HEK293 (cell line): ENCODE measurements around the gene TXNDC11.

Source experiments
- CTCF ChIA-PET: fragments of 350-600 bp; formaldehyde crosslinking; extraction: SDS; loops from one replicate; lab custom pipeline; 2021; ENCODE audit warnings: antibody characterized with exemption; lab: Yijun Ruan, JAX
- POLR2A ChIA-PET: fragments of 300-600 bp; formaldehyde crosslinking; extraction: SDS; loops from one replicate; lab custom pipeline; 2020; ENCODE audit warnings: antibody characterized with exemption, inconsistent platforms; lab: Yijun Ruan, JAX
- H3K27ac ChIP-seq: fragments of 200-500 bp; sonication (Bioruptor generic); 2 replicates; pipeline ENCODE4 v1.5.1; 2014; ENCODE audit warnings: low read depth, low read length, control low read depth, inconsistent platforms; ENCODE audit errors: extremely low read depth
- H3K36me3 ChIP-seq, 2 experiments: fragments of 200-500 bp in 1 of 2; sonication (Bioruptor generic) in 1 of 2; 1 replicate in 1 of 2; 2 replicates in 1 of 2; pipeline ENCODE4 v1.5.1; 2014 to 2017; ENCODE audit warnings: inconsistent platforms in 2 of 2, low read length in 2 of 2; ENCODE audit not compliant: control insufficient read depth in 2 of 2, insufficient read depth in 1 of 2
- H3K4me1 ChIP-seq: fragments of 200-500 bp; sonication (Bioruptor generic); 2 replicates; pipeline ENCODE4 v1.5.1; 2014; ENCODE audit warnings: mild to moderate bottlenecking, low read length, inconsistent platforms; ENCODE audit not compliant: control insufficient read depth, insufficient read depth
- H3K4me3 ChIP-seq: 2 replicates; pipeline ENCODE4 v1.5.1; 2011; ENCODE audit warnings: low read depth, mild to moderate bottlenecking, control low read depth, low read length, moderate library complexity
- H3K9me3 ChIP-seq: fragments of 200-500 bp; sonication (Bioruptor generic); 2 replicates; pipeline ENCODE4 v1.5.1; 2014; ENCODE audit warnings: low read depth, low read length, inconsistent platforms; ENCODE audit not compliant: control insufficient read depth, insufficient read depth
- IKZF3 ChIP-seq: fragments of 450-650 bp; IDR thresholded peaks from 2 replicates; pipeline ENCODE4 v1.5.0; 2018; ENCODE audit warnings: missing biosample characterization, mild to moderate bottlenecking, missing genetic modification characterization, moderate library complexity
- KLF10 ChIP-seq: fragments of 450-650 bp; IDR thresholded peaks from 2 replicates; pipeline ENCODE4 v1.5.1; 2018; ENCODE audit warnings: missing biosample characterization, mild to moderate bottlenecking, missing genetic modification characterization
- KLF8 ChIP-seq: fragments of 450-650 bp; formaldehyde crosslinking; IDR thresholded peaks from 2 replicates; pipeline ENCODE4 v1.5.1; 2016; ENCODE audit warnings: missing biosample characterization, missing genetic modification characterization
- PRDM1 ChIP-seq: fragments of 450-650 bp; formaldehyde crosslinking; IDR thresholded peaks from 2 replicates; pipeline ENCODE4; 2016; ENCODE audit warnings: missing biosample characterization, missing genetic modification characterization
- ZBTB17 ChIP-seq: fragments of 450-650 bp; formaldehyde crosslinking; IDR thresholded peaks from 2 replicates; pipeline ENCODE4 v1.5.1; 2016; ENCODE audit warnings: missing biosample characterization, missing genetic modification characterization
- ZNF10 ChIP-seq: fragments of 450-650 bp; formaldehyde crosslinking; IDR thresholded peaks from 2 replicates; pipeline ENCODE4 v1.5.1; 2017; ENCODE audit warnings: missing biosample characterization, missing genetic modification characterization
- ZNF138 ChIP-seq: fragments of 450-650 bp; formaldehyde crosslinking; IDR thresholded peaks from 2 replicates; pipeline ENCODE4 v1.5.1; 2016; ENCODE audit warnings: missing biosample characterization, missing genetic modification characterization, borderline replicate concordance
- ZNF16 ChIP-seq: fragments of 450-650 bp; formaldehyde crosslinking; IDR thresholded peaks from 2 replicates; pipeline ENCODE4 v1.5.1; 2016; ENCODE audit warnings: low read depth, missing biosample characterization, missing genetic modification characterization
- ZNF175 ChIP-seq: fragments of 450-650 bp; formaldehyde crosslinking; IDR thresholded peaks from 2 replicates; pipeline ENCODE4 v1.5.1; 2016; ENCODE audit warnings: missing biosample characterization, missing genetic modification characterization
- ZNF184 ChIP-seq: fragments of 450-650 bp; IDR thresholded peaks from 2 replicates; pipeline ENCODE4 v1.5.1; 2018; ENCODE audit warnings: missing biosample characterization, mild to moderate bottlenecking, missing genetic modification characterization
- ZNF19 ChIP-seq: fragments of 450-650 bp; formaldehyde crosslinking; IDR thresholded peaks from 2 replicates; pipeline ENCODE4; 2016; ENCODE audit warnings: missing biosample characterization, missing genetic modification characterization, low read depth
- ZNF202 ChIP-seq: fragments of 450-650 bp; formaldehyde crosslinking; IDR thresholded peaks from 2 replicates; pipeline ENCODE4 v1.5.1; 2016; ENCODE audit warnings: missing biosample characterization, missing genetic modification characterization, borderline replicate concordance
- ZNF335 ChIP-seq: fragments of 450-650 bp; formaldehyde crosslinking; conservative IDR thresholded peaks from 2 replicates; pipeline ENCODE4 v1.5.1; 2016; ENCODE audit warnings: missing biosample characterization, missing genetic modification characterization
- ZNF362 ChIP-seq: fragments of 450-650 bp; formaldehyde crosslinking; IDR thresholded peaks from 2 replicates; pipeline ENCODE4 v1.5.1; 2016; ENCODE audit warnings: missing biosample characterization, missing genetic modification characterization
- ZNF391 ChIP-seq: fragments of 450-650 bp; formaldehyde crosslinking; IDR thresholded peaks from 2 replicates; pipeline ENCODE4 v1.5.1; 2016; ENCODE audit warnings: low read depth, missing biosample characterization, missing genetic modification characterization, borderline replicate concordance
- ZNF426 ChIP-seq: fragments of 450-650 bp; formaldehyde crosslinking; IDR thresholded peaks from 2 replicates; pipeline ENCODE4 v1.5.1; 2017; ENCODE audit warnings: missing biosample characterization, missing genetic modification characterization, mild to moderate bottlenecking, inconsistent platforms, moderate library complexity
- ZNF548 ChIP-seq: fragments of 450-650 bp; formaldehyde crosslinking; IDR thresholded peaks from 2 replicates; pipeline ENCODE4 v1.5.1; 2016; ENCODE audit warnings: missing biosample characterization, missing genetic modification characterization
- ZNF558 ChIP-seq: fragments of 450-650 bp; formaldehyde crosslinking; IDR thresholded peaks from 2 replicates; pipeline ENCODE4 v1.5.1; 2016; ENCODE audit warnings: missing biosample characterization, missing genetic modification characterization
- ZNF621 ChIP-seq: fragments of 450-650 bp; formaldehyde crosslinking; IDR thresholded peaks from 2 replicates; pipeline ENCODE4 v1.5.1; 2017; ENCODE audit warnings: missing biosample characterization, missing genetic modification characterization
- ZNF624 ChIP-seq: fragments of 450-650 bp; formaldehyde crosslinking; IDR thresholded peaks from 2 replicates; pipeline ENCODE4 v1.5.1; 2017; ENCODE audit warnings: missing biosample characterization, missing genetic modification characterization
- ZNF639 ChIP-seq: fragments of 450-650 bp; formaldehyde crosslinking; IDR thresholded peaks from 2 replicates; pipeline ENCODE4 v1.5.1; 2016; ENCODE audit warnings: missing biosample characterization, missing genetic modification characterization
- ZNF664 ChIP-seq: fragments of 450-650 bp; formaldehyde crosslinking; IDR thresholded peaks from 2 replicates; pipeline ENCODE4 v1.5.1; 2016; ENCODE audit warnings: missing biosample characterization, missing genetic modification characterization
- ZNF777 ChIP-seq: fragments of 450-650 bp; formaldehyde crosslinking; IDR thresholded peaks from 2 replicates; pipeline ENCODE4 v1.5.1; 2017; ENCODE audit warnings: missing biosample characterization, missing genetic modification characterization, borderline replicate concordance
- TF ChIP-seq, protein P1 (sequence below): fragments of 450-650 bp; formaldehyde crosslinking; optimal IDR thresholded peaks from 2 replicates; pipeline ENCODE3; 2016; ENCODE audit warnings: missing biosample characterization, mild to moderate bottlenecking, missing genetic modification characterization
- TF ChIP-seq, protein P2 (sequence below): fragments of 450-650 bp; formaldehyde crosslinking; IDR thresholded peaks from 2 replicates; pipeline ENCODE4 v1.5.1; 2016; ENCODE audit warnings: missing biosample characterization, missing genetic modification characterization, borderline replicate concordance
- TF ChIP-seq, protein P3 (sequence below): fragments of 450-650 bp; formaldehyde crosslinking; IDR thresholded peaks from 2 replicates; pipeline ENCODE4 v1.5.1; 2016; ENCODE audit warnings: missing biosample characterization, missing genetic modification characterization

TXNDC11 gene

GRCh38 chr16:11638140-11638539 lies 104.5 kb downstream of the TXNDC11 start:
- CTCF ChIA-PET = interaction anchor here (0.6 to 2.0 kb wide), 4 partner anchors 76 to 231 kb away, joined by 3 to 5 read pairs (median 4); no protein-coding TSS in a partner anchor
- H3K4me1 ChIP-seq = 0 out of 2 replicates have a peak, but pooled peaks cover 2% of the 10 kb centered on the region
- TF ChIP-seq ZNF16 (tag by site-specific recombination) = no peak
- TF ChIP-seq ZNF777 (tag by site-specific recombination) = no peak
- TF ChIP-seq, protein P1, sequence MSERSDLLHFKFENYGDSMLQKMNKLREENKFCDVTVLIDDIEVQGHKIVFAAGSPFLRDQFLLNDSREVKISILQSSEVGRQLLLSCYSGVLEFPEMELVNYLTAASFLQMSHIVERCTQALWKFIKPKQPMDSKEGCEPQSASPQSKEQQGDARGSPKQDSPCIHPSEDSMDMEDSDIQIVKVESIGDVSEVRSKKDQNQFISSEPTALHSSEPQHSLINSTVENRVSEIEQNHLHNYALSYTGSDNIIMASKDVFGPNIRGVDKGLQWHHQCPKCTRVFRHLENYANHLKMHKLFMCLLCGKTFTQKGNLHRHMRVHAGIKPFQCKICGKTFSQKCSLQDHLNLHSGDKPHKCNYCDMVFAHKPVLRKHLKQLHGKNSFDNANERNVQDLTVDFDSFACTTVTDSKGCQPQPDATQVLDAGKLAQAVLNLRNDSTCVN (tag by site-specific recombination) = no peak
- TF ChIP-seq ZNF621 (tag by site-specific recombination) = no peak
- TF ChIP-seq ZNF664 = peak; percentile 84
- TF ChIP-seq ZNF624 (tag by site-specific recombination) = no peak
- no peak for TF ChIP-seq PRDM1 (tag by site-specific recombination)
- no peak for TF ChIP-seq ZNF175 (tag by site-specific recombination)

GRCh38 chr16:11637320-11637719 lies 105.3 kb downstream of the TXNDC11 start:
- Histone ChIP-seq H3K27ac (no peak overlapping the region), H3K4me1 (0 out of 2 replicates have a peak, but pooled peaks cover 2% of the 10 kb centered on the region), H3K9me3 (no peaks in the 10 kb centered on the region), H3K36me3 (no peaks in the 10 kb centered on the region), H3K4me3 (no peak overlapping the region)
- POLR2A ChIA-PET = no interaction called here
- CTCF ChIA-PET = interaction anchor here (0.6 to 2.0 kb wide), 6 partner anchors 32 to 666 kb away, joined by 3 to 5 read pairs (median 4); no protein-coding TSS in a partner anchor
- no peak for TF ChIP-seq ZNF202 (tag by site-specific recombination)
- TF ChIP-seq, protein P1 (tag by site-specific recombination) = no peak
- no peak for TF ChIP-seq ZNF558 (tag by site-specific recombination)
- no peak for TF ChIP-seq ZNF10 (tag by site-specific recombination)
- no peak for TF ChIP-seq ZNF138
- no peak for TF ChIP-seq ZNF548 (tag by site-specific recombination)
- TF ChIP-seq ZNF184 (tag by site-specific recombination) = no peak
- no peak for TF ChIP-seq IKZF3
- TF ChIP-seq, protein P2, sequence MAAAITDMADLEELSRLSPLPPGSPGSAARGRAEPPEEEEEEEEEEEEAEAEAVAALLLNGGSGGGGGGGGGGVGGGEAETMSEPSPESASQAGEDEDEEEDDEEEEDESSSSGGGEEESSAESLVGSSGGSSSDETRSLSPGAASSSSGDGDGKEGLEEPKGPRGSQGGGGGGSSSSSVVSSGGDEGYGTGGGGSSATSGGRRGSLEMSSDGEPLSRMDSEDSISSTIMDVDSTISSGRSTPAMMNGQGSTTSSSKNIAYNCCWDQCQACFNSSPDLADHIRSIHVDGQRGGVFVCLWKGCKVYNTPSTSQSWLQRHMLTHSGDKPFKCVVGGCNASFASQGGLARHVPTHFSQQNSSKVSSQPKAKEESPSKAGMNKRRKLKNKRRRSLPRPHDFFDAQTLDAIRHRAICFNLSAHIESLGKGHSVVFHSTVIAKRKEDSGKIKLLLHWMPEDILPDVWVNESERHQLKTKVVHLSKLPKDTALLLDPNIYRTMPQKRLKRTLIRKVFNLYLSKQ (tag by site-specific recombination) = no peak
- TF ChIP-seq ZNF19 (tag by site-specific recombination) = no peak
- TF ChIP-seq KLF8 = no peak
- no peak for TF ChIP-seq ZNF391 (tag by site-specific recombination)
- no peak for TF ChIP-seq ZNF639
- peak; percentile 53 for TF ChIP-seq ZNF335 (tag by site-specific recombination)
- no peak for TF ChIP-seq KLF10 (tag by site-specific recombination)
- peak; percentile 18; the same call in 1 of the 2 replicates for TF ChIP-seq ZBTB17
- no peak for TF ChIP-seq ZNF426 (tag by site-specific recombination)
- no peak for TF ChIP-seq ZNF362
- TF ChIP-seq, protein P3, sequence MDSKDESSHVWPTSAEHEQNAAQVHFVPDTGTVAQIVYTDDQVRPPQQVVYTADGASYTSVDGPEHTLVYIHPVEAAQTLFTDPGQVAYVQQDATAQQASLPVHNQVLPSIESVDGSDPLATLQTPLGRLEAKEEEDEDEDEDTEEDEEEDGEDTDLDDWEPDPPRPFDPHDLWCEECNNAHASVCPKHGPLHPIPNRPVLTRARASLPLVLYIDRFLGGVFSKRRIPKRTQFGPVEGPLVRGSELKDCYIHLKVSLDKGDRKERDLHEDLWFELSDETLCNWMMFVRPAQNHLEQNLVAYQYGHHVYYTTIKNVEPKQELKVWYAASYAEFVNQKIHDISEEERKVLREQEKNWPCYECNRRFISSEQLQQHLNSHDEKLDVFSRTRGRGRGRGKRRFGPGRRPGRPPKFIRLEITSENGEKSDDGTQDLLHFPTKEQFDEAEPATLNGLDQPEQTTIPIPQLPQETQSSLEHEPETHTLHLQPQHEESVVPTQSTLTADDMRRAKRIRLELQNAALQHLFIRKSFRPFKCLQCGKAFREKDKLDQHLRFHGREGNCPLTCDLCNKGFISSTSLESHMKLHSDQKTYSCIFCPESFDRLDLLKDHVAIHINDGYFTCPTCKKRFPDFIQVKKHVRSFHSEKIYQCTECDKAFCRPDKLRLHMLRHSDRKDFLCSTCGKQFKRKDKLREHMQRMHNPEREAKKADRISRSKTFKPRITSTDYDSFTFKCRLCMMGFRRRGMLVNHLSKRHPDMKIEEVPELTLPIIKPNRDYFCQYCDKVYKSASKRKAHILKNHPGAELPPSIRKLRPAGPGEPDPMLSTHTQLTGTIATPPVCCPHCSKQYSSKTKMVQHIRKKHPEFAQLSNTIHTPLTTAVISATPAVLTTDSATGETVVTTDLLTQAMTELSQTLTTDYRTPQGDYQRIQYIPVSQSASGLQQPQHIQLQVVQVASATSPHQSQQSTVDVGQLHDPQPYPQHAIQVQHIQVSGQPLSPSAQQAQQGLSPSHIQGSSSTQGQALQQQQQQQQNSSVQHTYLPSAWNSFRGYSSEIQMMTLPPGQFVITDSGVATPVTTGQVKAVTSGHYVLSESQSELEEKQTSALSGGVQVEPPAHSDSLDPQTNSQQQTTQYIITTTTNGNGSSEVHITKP = peak; percentile 41

More at GRCh38 chr16:11638140-11638539, 104.5 kb downstream of the TXNDC11 start:
- Histone ChIP-seq H3K4me3 (no peak overlapping the region), H3K27ac (no peak overlapping the region), H3K9me3 (no peaks in the 10 kb centered on the region), H3K36me3 (no peaks in the 10 kb centered on the region)
- POLR2A ChIA-PET = no interaction called here
